ENCODE results near the gene ABCC4.
"Not testable (repeated sequence)": the region's sequence is repeated elsewhere in the genome, so short reads cannot be mapped to it uniquely, and the experiment has no call there.

ABCC4 gene

DNA sequence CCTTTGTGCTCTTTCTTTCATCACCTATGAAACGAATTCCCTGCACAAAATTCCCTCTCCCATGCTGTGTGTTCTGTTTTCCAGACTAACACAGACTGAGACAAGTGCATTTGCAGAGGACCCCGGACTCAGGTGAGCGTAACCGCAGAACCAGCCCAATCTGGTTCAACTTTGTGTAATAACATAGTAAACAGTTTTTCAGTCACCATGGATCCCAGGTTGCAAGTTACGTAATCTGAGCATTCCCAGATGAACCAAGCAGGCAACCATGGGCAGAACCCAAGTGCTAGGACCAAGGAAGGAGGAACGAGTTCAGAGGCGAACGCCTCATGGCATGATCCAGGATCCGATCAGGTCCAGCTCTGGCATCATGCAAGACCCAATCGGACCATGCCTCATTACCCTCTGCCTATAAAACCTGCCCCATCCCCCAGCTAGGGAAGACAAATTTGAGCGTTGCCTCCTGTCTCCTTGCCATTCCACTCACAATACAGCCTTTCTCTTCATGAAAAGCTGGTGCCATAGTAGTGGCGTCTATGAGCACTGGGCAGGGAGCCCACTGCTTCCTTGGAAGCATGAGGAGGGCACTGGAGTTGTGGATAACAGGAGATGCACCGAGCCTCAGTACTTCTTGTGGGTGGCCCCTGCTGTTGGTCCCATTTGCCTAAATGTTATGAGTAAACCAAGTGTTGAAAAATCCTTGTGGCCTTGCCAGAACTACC lies 107.6 kb downstream of the ABCC4 start:
- no peaks in the 10 kb centered on the region for H3K9me3 Mint-ChIP-seq
- H3K4me1 Mint-ChIP-seq (ENCODE audit: low read depth) = peaks cover 3% of the 10 kb centered on the region
- no peaks in the 10 kb centered on the region for H3K27me3 Mint-ChIP-seq
- no peak overlapping the region for H3K4me3 Mint-ChIP-seq
- H3K27ac Mint-ChIP-seq = no peak overlapping the region
- H3K36me3 Mint-ChIP-seq (ENCODE audit: low read depth) = peaks cover 24% of the 10 kb centered on the region

DNA sequence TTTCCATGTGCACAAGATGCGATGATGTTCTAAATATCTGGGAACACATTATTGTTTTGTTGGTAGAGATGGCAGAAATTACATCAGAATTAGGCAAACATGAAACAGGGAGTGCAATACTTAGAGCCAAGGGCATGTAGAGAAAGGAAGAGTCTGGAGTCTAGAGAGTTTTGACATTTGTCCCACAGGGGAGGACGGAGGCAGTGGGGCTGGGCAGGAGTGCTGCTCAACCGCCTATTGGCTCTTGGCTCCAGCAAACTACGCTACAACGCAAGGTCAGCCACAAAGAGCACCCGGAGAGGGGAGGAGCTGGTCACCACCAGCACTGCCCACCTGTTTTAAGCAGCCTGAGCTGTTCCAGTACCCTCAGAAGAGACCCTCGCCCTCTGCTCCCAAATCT lies 108.3 kb downstream of the ABCC4 start:
- no peaks in the 10 kb centered on the region for H3K27me3 Mint-ChIP-seq
- H3K4me1 Mint-ChIP-seq (ENCODE audit: low read depth) = peaks cover under 1% of the 10 kb centered on the region
- H3K36me3 Mint-ChIP-seq (ENCODE audit: low read depth) = peaks cover 18% of the 10 kb centered on the region
- no peak overlapping the region for H3K27ac Mint-ChIP-seq
- H3K4me3 Mint-ChIP-seq = no peak overlapping the region
- H3K9me3 Mint-ChIP-seq = no peaks in the 10 kb centered on the region

DNA sequence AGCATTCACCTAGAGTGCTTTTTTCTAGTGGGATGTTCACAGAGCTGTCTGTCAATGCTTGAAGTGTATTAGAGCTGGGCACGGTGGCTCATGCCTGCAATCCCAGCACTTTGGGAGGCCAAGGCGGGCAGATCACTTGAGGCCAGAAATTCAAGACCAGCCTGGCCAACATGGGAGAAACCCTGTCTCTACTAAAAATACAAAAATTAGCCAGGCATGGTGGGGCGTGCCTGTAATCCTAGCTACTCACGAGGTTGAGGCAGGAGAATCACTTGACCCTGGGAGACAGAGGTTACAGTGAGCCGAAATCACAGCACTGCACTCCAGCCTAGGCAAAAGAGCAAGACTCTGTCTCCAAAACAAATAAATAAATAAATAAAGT lies 108.7 kb downstream of the ABCC4 start:
- H3K27ac Mint-ChIP-seq; H3K9me3 Mint-ChIP-seq; H3K27me3 Mint-ChIP-seq; H3K4me1 Mint-ChIP-seq (ENCODE audit: low read depth); H3K4me3 Mint-ChIP-seq: not testable (repeated sequence)
- H3K36me3 Mint-ChIP-seq (ENCODE audit: low read depth) = peaks cover 18% of the 10 kb centered on the region

DNA sequence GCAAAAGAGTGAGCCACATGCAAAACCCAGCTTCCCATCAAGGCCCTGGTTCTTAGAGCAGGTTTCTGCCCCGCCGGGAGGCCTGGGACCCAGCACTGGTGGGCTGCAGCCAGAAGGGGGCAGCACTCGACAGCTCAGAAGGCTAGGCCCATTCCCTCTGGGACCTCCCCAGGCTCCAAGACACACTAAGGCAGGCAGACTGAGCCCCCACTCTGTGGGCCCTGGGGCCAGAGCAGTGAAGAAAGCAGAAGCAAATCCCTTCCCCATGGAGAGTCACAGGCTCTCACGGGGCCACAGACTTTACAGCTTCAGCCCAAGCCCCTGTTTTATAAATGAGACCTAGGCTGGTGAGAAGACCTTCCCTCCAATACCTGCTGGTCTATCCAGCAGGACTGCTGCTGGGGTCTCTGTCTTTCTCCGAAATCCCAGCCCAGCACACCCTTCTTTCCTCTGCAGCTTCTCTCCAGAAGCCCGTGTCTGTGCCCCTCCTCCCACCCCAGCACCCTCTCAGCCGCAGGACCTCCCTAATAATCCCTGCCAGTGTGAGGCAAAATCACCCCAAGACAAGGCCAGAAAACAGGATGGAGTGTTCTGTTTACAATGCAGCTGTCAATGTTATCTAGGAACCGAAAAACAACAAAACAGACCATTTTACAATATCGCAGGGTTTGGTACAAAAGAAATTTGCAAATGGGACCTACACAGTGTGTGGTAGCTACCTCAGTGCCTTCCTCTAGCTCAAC lies 109.3 kb downstream of the ABCC4 start:
- peaks cover 1% of the 10 kb centered on the region for H3K4me1 Mint-ChIP-seq (ENCODE audit: low read depth)
- peak overlapping the region; percentile 52 for H3K27ac Mint-ChIP-seq
- peaks cover 16% of the 10 kb centered on the region for H3K36me3 Mint-ChIP-seq (ENCODE audit: low read depth)
- no peaks in the 10 kb centered on the region for H3K9me3 Mint-ChIP-seq
- H3K4me3 Mint-ChIP-seq = no peak overlapping the region
- no peaks in the 10 kb centered on the region for H3K27me3 Mint-ChIP-seq

DNA sequence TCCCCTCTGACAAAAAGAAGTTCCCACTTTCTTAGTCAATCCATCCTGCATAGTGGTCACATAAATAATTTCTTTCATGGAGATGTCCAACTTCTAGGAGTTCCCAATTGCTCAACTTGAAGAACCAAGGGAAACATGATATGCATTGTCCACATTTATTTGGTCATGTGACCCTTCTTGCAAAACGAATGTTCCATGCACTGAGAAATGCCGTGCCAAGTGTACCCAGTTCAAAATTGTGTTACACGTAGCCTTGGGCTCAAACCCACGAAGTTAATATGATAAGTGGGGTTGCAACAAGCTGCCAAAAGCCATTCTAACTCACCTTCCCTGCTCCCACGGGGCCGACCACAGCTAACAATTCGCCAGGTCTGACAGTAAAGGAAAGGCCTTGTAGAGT lies 113.1 kb downstream of the ABCC4 start:
- H3K36me3 Mint-ChIP-seq (ENCODE audit: low read depth) = peaks cover 38% of the 10 kb centered on the region
- no peak overlapping the region for H3K27ac Mint-ChIP-seq
- no peaks in the 10 kb centered on the region for H3K27me3 Mint-ChIP-seq
- H3K9me3 Mint-ChIP-seq = no peaks in the 10 kb centered on the region
- no peak overlapping the region for H3K4me3 Mint-ChIP-seq
- peaks cover 39% of the 10 kb centered on the region for H3K4me1 Mint-ChIP-seq (ENCODE audit: low read depth)

DNA sequence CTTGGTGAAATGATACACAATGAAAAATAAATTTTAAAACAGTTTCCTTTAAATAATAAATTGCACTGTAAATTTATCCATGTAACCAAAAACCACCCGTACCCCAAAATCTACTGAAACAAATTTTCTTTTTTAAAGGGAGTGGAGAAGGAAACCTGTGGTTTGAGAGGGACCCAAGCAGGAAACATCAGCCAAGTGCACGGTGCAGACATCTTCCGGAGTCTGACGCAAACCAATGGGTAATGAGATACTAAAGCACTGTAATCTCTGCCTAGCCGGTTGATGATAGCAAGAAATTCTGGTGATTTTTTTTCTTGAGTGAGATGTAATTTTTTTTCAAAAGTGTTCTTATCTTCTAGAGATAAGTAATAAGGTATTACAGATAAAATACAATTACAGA lies 115.4 kb downstream of the ABCC4 start:
- H3K9me3 Mint-ChIP-seq = peaks cover 3% of the 10 kb centered on the region
- H3K4me3 Mint-ChIP-seq = peak overlapping the region; percentile 39
- H3K4me1 Mint-ChIP-seq (ENCODE audit: low read depth) = peaks cover 49% of the 10 kb centered on the region
- no peaks in the 10 kb centered on the region for H3K27me3 Mint-ChIP-seq
- peak overlapping the region; percentile 79 for H3K27ac Mint-ChIP-seq
- H3K36me3 Mint-ChIP-seq (ENCODE audit: low read depth) = peaks cover 47% of the 10 kb centered on the region

DNA sequence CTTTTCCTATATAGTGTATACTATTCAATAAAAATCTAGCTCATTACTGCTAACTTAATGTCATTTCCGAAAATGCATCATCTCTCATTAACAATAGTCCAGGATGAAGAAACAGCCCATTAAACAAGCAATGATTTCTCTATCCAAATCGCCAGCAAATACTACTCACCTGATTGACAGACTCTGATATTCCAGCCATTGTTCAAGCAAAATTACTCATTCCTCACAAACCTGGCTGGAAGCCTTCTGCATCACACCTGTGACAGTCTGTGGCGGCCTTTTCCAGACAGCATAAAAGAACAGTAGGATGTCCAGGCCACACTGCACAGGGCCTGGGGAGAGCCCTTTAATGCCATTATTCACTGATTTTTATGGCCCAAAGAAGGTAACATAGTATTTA lies 115.9 kb downstream of the ABCC4 start:
- Mint-ChIP-seq H3K4me1 (ENCODE audit: low read depth) (peaks cover 52% of the 10 kb centered on the region), H3K36me3 (ENCODE audit: low read depth) (peaks cover 53% of the 10 kb centered on the region), H3K27me3 (no peaks in the 10 kb centered on the region), H3K9me3 (peaks cover 8% of the 10 kb centered on the region), H3K27ac (peak overlapping the region; percentile 79), H3K4me3 (no peak overlapping the region)

DNA sequence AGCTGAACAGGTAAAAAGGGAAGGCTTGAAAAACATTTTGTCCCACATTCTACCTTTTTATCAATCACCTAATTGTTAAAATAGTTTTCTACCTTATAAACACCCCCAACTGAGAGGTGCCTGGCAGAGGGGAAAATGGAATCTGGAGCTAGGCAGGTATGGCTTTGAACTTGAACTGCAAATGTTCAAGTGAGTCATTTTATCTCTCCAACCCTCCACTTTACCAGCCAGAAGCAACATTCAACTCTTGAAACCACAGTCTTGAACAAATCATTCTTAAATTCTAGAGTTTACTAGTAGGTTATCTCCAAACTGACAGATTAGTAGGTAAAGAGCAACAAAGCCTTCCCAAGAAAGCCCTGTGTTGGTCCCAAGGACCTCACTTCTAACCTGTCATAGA lies 116.9 kb downstream of the ABCC4 start:
- H3K4me1 Mint-ChIP-seq (ENCODE audit: low read depth) = peaks cover 52% of the 10 kb centered on the region

DNA sequence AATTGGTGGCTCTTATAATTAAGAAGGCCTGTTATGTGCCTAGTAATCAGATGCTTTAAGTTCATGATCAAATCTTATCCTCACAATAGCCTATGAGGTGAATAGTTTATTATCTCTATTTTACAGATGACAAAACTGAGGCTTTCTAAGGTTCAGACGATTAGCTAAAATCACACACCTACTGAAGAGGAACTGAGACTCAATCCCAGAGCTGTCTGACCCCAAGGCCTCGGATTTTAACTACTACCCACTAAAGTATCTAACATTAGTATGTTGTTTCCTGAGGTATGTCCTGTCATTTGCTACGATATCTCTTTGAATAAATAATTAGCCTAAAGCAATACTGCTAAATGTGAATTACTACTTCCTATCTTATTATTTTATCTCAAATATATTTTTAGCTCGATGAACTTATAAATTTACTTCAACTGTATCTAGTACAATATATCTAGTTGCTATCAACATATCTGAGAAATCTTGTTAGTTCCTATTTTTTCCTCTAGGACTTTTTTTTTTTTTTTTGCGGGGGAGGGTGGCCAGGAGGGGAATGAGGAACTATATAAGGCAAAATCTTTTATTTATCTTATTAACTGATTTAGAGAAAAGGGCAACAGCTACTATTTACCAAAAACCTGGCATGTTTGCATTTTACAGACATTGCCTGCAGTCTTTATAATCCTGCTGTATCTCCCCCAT lies 118.5 kb downstream of the ABCC4 start:
- no peak overlapping the region for H3K27ac Mint-ChIP-seq
- peaks cover 75% of the 10 kb centered on the region for H3K36me3 Mint-ChIP-seq (ENCODE audit: low read depth)
- H3K4me1 Mint-ChIP-seq (ENCODE audit: low read depth) = peaks cover 52% of the 10 kb centered on the region
- no peaks in the 10 kb centered on the region for H3K27me3 Mint-ChIP-seq
- no peak overlapping the region for H3K4me3 Mint-ChIP-seq
- peaks cover 22% of the 10 kb centered on the region for H3K9me3 Mint-ChIP-seq

More for the DNA sequence above, 116.9 kb downstream of the ABCC4 start:
- Mint-ChIP-seq H3K9me3 (peaks cover 13% of the 10 kb centered on the region), H3K27me3 (no peaks in the 10 kb centered on the region), H3K36me3 (ENCODE audit: low read depth) (peaks cover 63% of the 10 kb centered on the region), H3K4me3 (no peak overlapping the region), H3K27ac (peak overlapping the region; percentile 61)

DNA sequence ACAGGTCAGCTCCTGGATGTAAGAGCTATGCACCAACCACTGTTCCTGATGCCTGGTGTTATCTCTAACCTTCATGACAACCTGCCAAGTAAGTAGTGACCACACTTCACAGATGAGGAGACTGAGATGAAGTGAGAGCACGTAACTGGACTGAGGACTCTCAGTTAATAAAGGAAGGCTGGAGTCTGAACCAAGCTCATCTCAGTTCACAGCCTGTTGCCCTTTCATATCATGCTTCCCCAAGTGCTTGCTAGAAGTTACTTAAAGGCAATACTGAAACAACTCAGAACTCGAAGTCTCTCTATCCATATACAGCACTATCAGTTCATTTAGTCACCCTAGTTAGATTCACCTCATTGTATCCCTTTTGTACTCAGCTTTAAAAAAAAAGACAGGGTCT lies 119.7 kb downstream of the ABCC4 start:
- H3K27ac Mint-ChIP-seq = no peak overlapping the region
- no peak overlapping the region for H3K4me3 Mint-ChIP-seq
- no peaks in the 10 kb centered on the region for H3K27me3 Mint-ChIP-seq
- peaks cover 22% of the 10 kb centered on the region for H3K9me3 Mint-ChIP-seq
- peaks cover 80% of the 10 kb centered on the region for H3K36me3 Mint-ChIP-seq (ENCODE audit: low read depth)
- H3K4me1 Mint-ChIP-seq (ENCODE audit: low read depth) = peaks cover 58% of the 10 kb centered on the region

DNA sequence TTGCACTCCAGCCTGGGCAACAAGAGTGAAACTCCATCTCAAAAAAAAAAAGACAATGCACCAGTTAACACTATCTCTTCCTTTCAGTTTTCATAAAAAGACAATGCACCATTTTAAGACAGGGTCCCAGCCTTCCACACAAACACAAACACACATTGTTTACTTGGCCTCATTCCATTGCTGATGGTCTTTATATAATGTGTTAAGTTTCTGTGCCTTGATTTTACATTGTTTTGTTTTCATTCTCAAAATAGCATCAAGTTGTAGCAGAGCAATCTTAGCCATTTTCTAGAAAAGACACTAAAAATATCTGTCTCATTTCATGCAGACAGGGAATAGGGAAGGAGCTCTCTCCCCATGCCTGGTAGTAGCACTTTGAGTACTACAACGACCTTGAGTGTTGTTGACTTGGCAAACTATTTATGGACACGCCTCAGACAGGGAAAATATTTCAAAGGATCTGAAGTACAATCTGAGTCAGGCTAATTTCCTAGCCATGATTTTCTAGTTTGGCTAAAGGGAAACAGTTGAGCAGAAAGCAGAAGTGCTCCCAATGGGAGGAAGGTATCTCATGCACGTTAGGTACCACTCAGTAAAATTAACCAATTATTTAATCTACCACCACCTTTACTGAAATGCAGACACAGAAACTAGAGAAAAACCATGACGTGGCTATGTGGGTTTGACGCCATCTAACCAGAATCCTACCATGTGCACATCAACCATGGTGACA lies 120.6 kb downstream of the ABCC4 start:
- Mint-ChIP-seq H3K4me1 (ENCODE audit: low read depth) (peaks cover 51% of the 10 kb centered on the region), H3K27me3 (no peaks in the 10 kb centered on the region), H3K9me3 (peaks cover 22% of the 10 kb centered on the region), H3K4me3 (no peak overlapping the region), H3K27ac (no peak overlapping the region), H3K36me3 (ENCODE audit: low read depth) (peaks cover 74% of the 10 kb centered on the region)

DNA sequence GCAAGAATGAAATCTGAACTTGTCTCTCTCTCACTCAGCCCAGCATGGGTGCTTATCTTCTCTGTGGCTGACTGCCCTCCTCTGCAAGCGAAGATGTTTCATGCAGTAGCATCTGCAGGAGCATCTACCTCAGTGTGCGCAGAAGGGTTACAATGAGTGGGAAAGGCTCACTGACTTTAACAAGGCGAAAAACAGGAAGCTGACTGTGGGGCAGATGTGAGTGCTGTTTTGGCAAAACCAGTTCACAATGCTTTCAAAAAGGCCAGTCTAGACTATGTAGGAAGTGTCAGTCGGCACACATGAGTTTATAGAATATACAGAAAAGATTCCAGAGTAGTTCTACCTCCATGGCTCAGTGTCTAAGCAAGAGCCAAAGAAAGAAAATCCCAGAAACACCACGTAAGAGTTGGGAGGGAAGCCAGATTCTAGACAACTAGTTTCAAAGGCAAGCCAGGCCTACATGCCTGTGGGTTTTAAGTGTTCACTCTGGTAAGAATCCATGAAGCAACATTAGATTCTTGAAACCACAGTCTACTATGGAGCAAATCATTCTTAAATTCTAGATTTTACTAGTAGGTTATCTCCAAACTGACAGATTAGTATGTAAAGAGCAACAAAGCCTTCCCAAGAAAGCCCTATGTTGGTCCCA lies 124.5 kb downstream of the ABCC4 start:
- Mint-ChIP-seq H3K27ac (no peak overlapping the region), H3K9me3 (peaks cover 22% of the 10 kb centered on the region), H3K4me3 (no peak overlapping the region), H3K27me3 (no peaks in the 10 kb centered on the region), H3K36me3 (ENCODE audit: low read depth) (peaks cover 76% of the 10 kb centered on the region), H3K4me1 (ENCODE audit: low read depth) (peaks cover 23% of the 10 kb centered on the region)

DNA sequence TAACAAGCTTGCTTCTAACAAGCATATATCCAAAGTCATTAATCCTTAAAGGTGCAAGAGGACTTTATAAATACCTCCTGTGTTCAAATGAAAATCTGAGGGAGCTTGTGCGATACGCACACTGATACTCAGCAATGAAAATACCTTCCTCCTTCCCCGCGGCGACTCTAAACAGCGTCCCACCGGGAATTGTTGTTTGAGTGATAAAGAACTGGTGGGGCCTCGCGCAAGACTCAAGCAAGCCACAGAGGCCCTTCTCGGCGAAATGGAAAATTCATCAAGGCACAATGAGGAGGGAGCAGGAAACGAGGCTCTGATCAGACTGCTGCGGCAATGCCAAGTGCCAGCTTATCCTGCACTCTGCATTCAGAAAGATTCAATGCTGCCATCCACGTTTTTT lies 126.7 kb downstream of the ABCC4 start:
- Mint-ChIP-seq H3K27ac (no peak overlapping the region), H3K36me3 (ENCODE audit: low read depth) (peaks cover 72% of the 10 kb centered on the region), H3K9me3 (peaks cover 10% of the 10 kb centered on the region)

DNA sequence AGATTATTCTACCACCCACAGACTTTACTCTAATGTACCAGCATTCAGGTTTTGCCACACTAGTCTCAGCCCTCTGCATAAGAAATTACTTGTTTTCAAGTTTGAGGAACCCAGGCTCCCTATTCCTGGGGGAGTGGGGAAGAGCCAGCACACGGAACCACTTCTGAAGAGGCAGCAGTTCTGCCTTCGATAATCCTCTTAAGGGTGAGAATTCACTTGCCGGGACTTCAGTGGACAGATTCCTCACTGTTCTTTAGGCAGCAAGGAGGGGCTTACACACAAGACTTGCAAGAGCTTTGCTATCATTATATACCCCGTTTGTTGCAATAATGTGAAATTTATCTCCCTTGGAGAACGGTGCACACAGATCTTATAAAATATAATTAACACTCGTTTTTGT lies 133.1 kb downstream of the ABCC4 start:
- Mint-ChIP-seq H3K27ac (no peak overlapping the region), H3K4me1 (ENCODE audit: low read depth) (no peaks in the 10 kb centered on the region), H3K9me3 (no peaks in the 10 kb centered on the region), H3K36me3 (ENCODE audit: low read depth) (peaks cover 53% of the 10 kb centered on the region), H3K4me3 (no peak overlapping the region), H3K27me3 (no peaks in the 10 kb centered on the region)

More for the DNA sequence above, 126.7 kb downstream of the ABCC4 start:
- Mint-ChIP-seq H3K4me1 (ENCODE audit: low read depth) (peaks cover 14% of the 10 kb centered on the region), H3K4me3 (no peak overlapping the region), H3K27me3 (no peaks in the 10 kb centered on the region)
